HG02623 (cell line): ENCODE measurements around the gene SORCS3.

Source experiments
- ATAC-seq: cut with Tn5 transposase; IDR thresholded peaks from one replicate; pipeline ENCODE4 v1.9.1; 2021; ENCODE audit warnings: moderate library complexity; ENCODE audit not compliant: unreplicated experiment

SORCS3 gene

DNA sequence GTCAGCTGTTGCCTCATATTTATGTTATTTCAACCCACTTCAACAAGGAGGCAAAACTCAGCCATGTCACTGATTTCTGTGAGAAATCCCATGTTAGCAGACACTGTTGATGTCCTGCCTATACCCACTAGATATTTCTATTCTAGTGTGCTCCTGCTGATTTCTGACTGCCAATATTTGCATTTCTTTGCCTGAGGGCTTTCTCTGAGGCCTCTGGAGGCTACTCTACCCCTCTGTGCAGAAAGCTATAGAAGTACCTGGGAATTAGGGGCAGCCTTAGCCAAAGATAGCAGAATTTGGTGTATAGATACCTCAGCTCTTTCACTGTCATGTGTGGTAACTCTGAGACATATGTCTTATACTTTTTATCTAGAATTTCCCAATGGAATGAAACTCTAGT, 348.8 kb downstream of the SORCS3 start:
- no peak for ATAC-seq

DNA sequence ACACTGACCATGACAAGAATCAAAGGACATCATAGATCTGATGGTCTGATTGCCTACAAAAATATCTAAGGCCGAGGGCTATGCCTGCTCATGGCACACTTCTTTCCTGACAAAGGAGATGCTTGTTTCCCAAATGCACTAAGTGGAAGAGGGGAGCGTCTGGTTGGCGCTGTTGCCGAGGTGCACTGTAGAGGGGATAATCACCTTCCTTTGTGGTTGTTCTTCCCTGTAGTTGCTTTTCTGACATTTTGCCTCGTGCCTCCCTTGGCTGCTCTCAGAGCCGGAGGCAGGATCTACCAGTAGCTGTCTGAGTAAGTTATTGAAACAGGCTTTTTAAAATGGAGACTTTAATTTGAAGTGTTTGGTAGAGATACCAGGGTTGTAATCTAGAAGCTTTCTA, 352.0 kb downstream of the SORCS3 start:
- ATAC-seq = no peak

DNA sequence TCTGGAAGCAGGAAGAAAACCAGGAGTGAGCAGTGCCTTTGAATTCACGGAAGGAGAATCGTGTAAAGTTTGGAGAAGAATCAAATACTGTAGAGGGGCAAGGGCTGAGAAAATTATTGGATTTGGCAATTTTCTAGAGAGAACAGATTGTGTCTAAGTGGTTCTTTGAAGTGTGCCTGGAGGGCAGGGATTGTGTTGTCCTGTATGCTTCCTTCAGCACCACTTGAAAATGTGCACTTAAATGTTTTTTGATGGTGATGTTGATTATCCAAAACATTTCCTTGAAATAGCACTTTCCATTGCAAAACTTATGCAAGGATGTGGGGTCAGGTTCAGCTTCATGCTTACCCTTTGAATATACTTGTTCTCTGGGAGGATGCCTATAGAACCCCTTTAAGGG, 360.2 kb downstream of the SORCS3 start:
- no peak for ATAC-seq

DNA sequence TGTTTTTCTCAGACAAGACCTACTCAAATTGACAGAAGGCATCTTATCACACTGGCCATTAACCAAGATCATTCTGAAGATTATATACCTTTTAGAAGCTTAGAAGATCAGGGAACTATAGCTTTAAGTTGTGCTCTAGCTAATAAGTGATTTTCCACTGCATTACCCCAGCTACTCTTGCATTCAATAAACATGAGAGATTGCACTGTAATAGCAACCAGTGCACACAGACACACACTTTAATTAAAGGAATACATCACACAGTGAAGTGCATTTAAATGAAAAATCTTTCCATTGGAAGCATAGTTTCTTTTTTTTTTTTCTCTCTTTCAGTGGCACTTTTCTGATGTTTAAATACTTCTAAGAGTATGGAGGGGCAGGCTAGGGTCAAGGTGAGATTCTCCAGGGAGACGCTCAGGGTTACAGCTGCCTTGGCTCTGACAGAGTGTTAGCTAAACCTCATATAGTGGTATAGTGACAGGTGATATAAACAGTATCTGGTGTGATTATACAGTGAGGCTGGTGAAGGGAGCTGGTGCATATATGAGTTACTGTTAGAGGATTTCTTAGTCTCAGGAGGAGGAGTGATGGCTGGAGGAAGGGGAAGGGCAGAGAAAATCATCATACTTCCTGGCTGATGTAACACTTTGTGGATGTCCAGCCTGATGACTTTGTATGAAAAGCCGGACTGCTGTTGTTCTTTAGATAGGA, 369.5 kb downstream of the SORCS3 start:
- ATAC-seq = no peak

DNA sequence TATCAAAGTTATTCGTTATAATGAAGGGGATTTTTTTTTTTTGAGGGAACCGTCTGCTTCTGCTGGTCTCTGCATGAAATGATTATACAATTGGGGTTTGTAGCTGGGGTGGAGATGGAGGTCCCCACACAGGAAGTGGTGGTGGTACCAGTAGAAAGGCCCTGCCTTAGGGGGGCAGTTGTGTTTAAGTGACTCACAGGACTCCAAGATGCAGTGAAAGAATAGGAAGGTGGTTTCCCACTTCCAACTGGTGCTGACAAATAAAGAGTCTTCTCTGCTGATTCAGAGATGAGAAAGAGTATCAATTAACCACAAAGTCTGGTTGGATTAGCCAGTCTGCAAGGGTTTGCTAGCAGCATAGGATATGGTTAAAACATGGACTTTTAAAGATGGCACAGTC, 376.0 kb downstream of the SORCS3 start:
- ATAC-seq = no peak

DNA sequence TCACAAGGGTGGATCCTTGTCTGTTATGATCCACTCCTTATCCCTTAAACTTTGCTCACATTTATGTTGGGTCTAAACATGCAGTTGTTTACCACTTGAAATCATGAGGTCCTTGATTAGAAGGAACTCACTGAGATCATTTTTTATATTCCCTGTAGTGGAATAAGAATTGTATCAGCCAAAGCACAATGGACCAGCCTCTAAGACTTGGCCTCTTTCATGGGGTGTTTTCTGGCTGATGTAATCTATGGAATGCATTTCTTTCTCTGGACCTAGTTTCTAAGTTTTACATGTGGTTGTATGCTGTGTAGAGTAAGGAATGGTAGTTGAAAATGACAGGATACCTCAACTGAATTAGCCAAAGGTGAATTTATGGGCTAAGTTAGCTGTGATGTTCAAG, 376.6 kb downstream of the SORCS3 start:
- no peak for ATAC-seq

DNA sequence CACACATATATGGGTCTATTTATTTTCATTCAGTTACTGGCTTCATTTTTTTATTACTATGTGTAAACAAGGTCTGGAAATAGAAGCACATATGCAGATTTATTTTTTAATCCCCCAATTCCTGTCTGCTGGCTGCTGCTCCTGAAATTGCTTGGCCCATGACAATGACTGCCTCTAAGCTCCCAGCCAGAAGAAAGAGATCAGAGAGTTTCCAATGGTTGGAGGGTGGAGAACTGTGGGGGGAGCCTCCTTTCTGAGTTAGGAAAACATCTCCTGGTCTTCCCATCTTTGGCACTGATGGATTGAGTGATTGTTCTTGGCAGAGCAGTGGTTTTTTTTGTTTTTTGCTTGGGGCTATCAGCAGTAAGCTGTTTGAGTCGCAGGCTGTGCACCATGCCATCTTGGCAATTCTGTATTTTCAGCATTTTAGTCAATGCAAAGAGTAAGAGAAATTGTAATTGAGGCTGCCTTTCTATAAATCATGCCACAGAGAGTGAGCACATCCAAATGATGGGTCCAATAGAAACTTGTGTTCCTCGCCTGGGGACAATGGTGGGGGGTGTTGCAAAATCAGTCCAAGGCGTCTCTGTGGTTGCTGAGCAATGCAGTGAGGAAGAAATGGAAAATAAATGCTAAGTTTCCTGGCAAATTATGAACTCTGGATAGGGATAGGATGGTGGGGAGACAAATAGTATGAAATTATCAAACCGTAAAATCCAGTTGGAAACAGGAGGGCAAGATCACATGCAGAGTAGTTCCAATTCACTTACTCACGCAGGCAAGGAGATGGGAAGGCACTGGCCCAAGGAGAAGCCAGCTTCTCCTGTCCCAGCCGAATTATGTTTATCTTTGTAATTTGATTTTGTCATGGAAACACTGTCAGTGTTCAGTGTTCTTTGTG, 382.4 kb downstream of the SORCS3 start:
- ATAC-seq = no peak

DNA sequence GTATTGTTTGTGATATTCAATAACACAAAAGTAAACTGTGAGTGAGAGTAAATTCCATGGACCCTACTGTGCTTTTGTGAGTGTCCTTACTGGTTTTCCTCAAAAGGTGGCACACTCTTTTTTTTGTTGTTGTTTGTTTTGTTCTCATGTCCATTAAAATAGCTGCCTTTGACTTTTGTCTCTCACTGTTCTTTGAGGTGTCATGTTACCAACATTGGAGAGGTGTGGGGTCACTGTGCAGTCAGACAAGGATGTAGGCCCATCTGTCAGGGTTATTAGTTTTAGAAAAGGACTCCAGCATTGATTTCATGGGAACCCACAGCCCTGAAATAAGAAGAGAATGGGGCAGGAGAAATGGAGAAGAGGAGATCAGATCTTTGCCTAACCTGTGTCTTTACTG, 383.1 kb downstream of the SORCS3 start:
- ATAC-seq = no peak

DNA sequence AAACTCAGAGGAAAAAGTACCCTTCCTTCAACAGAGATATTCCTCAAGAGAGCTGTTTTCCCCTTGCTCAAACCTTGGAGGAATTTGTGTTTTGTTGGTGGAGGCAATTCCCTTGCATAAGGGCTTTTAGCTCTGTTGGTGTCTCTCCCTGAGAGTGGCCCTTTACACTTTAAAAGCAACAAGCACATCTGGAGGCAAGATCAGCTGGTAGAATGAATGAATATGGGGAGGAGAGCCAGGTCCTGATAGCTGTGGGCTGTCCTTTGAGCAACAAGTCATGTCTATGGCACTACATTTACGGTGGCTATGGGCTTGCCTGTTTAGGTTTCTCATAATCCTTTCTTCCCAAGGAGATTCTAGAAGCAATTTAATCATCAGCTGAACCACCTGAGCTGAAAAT, 384.0 kb downstream of the SORCS3 start:
- ATAC-seq = no peak

DNA sequence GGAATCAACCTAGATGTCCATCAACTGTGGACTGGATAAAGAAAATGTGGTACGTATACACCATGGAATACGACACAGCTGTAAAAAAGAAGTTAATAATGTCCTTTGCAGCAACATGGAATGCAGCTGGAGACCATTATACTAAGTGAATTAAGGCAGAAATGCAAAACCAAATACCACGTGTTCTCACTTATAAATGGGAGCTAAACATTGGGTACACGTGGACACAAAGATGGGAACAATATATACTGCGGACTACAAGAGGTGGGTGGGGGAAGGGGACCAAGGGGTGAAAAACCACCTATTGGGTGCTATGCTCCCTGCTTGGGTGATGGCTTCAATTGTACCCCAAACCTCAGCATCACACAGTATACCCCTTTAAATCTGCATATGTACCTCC, 385.5 kb downstream of the SORCS3 start:
- ATAC-seq = no peak

DNA sequence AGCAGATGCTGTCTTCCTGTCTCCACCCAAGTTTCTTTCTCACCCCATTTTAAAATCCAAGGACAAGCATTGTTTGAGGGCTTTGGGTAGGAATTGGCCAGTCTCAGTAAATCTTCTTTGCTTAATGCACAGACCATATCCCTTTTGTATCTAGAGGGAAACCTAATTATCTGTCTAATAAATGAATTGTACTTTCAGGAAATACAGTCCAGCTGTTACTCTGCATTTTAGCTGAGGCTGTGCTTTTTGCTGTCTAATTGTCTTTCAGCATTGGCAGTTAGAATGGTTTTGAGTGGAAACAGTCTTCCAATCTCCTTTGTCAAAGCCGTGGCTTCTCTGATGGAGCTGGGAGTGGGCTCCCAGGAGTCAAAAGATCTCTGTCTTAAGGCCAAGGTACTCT, 388.2 kb downstream of the SORCS3 start:
- no peak for ATAC-seq

DNA sequence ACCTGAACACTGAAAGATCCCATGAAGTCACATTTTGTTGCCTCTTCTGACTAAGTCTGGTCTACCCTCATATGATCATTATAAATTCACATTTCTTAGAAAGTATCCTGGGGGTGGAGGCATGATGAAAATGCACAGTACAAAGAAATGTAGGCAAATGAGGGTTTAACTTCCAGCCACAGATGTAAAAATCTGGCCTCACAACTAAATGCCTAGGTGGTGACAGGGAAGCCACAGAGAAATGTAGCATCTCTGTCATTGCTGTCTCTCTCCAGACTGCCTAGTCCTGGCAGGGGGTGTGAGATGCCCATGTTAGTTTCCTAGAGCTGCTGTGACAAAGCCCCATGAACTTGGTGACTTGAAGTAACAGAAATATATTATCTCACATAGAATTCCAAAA, 395.9 kb downstream of the SORCS3 start:
- no peak for ATAC-seq

DNA sequence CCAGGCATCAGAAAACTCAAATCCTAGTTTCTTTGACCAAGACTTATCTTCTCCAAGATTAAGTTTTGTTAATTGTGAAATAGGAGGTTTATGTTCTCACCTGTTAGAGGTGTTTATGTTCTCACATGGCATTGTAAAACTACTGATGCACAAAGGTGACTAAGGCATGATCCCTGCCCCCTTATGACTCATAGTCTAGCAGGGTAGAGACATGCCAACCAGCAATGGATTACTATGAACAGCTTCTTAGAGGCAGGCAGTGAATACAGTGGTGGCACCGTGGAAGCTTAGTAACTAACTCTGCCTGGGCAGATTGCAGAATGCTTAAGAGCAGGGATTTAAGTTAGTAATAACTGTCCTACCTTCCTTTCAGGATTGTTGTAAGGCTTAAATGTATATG, 400.9 kb downstream of the SORCS3 start:
- no peak for ATAC-seq

DNA sequence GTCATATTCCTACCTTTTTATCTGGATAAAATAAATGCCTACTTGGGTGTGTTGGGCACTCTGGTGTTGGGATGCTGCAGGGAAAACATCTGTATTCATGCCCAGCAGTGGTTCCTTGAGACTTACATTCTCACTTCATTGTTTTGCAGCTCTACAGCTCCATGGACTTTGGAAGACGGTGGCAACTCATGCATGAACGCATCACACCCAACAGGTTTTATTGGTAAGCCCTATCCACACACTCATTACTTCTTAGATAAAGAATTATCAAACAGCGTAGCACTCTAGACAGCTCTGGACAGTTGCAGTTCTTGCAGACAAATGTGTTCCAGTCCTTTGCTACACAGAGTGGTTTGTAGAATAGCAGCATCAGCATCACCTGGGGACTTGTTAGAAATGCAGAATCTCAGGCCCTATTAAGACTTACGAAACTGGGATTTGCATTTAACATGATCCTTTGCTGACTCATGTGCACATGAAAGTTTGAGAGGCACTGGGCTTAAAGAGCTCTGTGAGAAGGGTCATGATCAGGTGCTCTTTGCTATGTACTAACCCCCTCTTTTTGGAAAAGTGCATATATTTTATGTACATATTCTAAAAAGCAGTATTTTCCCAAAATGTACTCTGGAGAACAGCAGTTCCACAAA, 401.9 kb downstream of the SORCS3 start:
- no peak for ATAC-seq

DNA sequence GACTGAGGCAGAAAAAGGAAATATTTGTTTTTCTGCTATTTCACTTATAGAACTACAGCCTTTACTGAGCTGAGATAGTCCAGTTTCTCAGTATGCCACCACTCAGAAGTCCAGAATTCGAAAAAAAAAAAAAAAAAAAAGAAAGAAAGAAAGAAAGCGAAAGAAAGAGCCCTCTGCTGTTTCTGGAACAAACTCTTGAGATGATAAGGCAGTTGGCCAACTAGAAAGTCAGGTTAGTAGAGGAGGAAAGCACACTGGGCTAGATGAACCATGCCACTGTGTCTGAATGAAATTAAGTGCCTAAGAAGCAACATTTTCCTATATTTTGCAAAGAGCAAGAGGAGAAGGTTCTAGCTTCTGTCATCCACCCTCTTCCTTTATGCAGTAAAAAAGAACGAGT, 403.8 kb downstream of the SORCS3 start:
- ATAC-seq = no peak

DNA sequence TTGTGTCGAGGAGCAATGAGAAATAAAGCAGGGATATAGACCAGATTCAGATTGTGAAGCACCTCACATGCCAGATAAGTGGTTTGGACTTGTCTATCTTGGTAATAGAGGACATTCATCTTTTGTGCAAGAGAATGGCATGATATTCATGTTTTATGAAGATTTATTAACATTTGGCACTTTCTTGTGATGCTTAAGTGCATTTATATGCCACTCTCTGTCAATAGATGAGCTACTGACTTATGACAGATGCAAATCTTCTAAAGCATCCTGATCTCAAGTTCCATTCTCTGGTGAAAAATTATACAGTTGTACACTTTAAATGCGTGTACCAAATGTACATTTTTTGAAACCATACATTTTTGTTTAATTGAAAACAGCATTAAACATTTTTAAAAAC, 415.3 kb downstream of the SORCS3 start:
- ATAC-seq = no peak

DNA sequence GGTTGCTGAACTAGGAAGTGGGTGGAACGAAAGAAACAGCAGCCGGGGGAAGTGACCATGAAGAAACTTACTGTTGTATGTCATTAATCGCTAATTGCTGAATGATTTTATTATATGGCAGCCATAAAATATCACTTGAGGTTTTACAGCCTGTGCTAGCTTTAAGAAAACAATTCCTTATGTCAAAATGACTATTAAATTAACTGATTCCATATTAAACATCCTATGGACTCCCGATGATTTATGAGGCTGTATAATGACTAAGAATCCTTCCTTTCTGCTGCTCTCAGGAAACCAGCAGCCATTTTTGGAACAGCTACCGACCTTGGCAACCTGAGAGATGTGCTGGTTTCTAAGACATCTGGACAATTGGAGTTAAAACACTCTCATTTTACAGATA, 421.9 kb downstream of the SORCS3 start:
- ATAC-seq = no peak

DNA sequence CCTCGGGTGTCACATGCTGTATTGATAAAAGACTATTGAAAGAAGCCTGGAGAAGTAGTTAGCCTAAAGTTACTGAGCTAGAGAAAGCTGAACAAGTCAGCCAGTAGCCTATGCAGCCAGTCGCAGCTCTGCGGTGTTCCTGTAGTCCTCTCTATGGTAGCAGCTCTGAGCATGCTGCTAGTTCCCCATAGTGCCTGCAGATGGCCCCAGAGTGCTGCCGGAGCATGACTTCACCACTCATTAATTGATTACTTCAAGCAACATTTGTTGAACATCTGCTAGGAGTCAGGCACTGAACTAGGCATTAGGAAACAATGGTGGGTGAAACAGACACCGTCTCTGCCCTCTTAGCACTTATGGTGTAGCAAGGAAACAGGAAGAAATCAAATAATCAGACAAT, 422.7 kb downstream of the SORCS3 start:
- no peak for ATAC-seq

DNA sequence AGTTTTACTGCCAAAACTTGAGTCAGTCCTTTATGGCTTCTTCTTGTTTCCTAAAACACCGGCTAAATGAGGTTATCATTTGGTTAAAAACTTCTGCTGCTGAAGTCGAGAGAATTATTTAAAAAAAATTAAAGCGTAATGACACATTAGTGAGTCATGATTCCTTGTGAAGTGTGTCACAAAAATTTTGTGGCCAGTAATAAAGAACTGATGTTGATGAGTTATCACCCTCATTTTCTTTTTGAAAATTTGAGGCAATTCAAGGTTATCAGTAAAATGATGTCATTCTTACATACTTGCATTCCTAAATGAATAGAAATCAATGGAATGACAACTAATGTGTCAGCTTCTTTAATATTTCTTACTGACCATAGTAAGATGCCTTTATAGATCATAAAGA, 427.4 kb downstream of the SORCS3 start:
- ATAC-seq = no peak

DNA sequence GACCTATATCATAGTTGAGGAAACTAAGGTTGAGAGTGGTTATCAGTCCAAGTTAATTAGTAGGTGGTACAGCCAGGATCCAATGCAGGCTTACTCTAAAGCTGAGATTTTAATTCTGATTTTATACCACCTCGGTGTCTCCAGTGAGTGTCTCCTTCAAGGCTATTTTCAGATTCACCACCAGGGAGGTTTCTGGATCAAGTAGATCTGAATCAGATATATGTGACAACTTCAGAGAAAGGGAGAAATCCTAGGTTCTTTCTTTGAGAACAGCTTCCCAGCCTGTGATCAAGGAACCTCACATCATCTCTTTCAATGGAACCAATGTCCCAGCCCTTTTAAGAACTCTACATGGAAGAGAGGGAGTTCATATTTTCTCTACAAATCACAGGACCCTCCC, 429.2 kb downstream of the SORCS3 start:
- no peak for ATAC-seq

DNA sequence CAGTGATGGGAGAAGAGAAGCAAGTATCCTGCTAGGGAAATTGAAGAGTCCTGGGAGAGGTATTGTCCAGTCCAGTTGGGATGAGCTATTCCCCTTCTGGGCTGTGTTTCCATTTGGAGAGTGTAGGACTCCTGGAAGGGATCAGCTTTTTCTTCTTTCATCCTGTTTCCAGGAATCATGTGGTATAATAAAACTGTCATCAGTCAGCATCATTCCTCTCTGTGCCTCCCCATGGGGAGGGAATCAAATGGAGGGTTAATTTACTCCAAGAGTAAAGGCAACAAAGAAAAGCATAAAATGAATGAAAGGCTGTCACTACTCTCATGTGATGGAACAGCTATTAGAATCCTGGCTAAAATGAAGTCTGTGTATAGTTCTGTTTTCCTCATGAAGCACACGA, 429.9 kb downstream of the SORCS3 start:
- no peak for ATAC-seq

DNA sequence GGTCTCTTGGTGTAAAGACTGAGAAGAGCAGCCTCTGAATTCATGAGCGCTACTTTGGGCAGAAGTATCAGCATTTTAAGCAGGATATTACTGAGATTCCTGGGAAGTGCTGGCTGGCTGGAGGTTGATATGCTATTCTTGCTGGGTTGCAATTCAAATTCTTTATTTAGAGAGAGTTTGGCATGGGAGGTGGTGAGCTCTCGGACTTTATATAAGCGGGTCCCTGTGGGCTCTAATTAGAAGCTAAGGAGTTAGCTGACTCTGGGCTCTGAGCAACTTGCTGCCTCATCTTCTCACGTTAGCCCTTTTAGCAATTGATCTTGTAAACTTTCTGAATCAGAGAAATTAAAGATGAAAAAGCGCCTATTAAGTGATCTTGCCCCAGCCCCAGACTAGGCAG, 430.9 kb downstream of the SORCS3 start:
- ATAC-seq = no peak
